Mesendoderm (in vitro differentiated cells): ENCODE results near the gene GPR89B. TPM values are rescaled to one million over a fixed set of nuclear protein-coding genes. Genes with fewer than 3 reads are reported as not detected.
"Not testable (repeated sequence)": the region's sequence is repeated elsewhere in the genome, so short reads cannot be mapped to it uniquely, and the experiment has no call there.

Source experiments
- DNase-seq: peaks from one replicate; pipeline ENCODE4 v3.0.0; 2013
- H2AK5ac ChIP-seq: 2 replicates; pipeline ENCODE4 v1.6.1; 2013; ENCODE audit warnings: low read length, inconsistent platforms
- H2BK120ac ChIP-seq: 2 replicates; pipeline ENCODE4 v1.6.1; 2013; ENCODE audit warnings: low read depth, mild to moderate bottlenecking, low read length, moderate library complexity, mixed read lengths
- H2BK15ac ChIP-seq: replicated peaks from 2 replicates; pipeline ENCODE4 v1.6.1; 2013; ENCODE audit warnings: low read depth, mild to moderate bottlenecking, moderate library complexity
- H2BK5ac ChIP-seq: 2 replicates; pipeline ENCODE4 v1.6.1; 2013; ENCODE audit warnings: low read length, inconsistent platforms
- H3K18ac ChIP-seq: 2 replicates; pipeline ENCODE4 v1.6.1; 2013; ENCODE audit warnings: mild to moderate bottlenecking, low read length, mixed read lengths
- H3K23ac ChIP-seq: one replicate; pipeline ENCODE4 v1.6.1; 2013; ENCODE audit warnings: low read length
- H3K27ac ChIP-seq: 2 replicates; pipeline ENCODE4 v1.5.1; 2013; ENCODE audit warnings: low read depth, mild to moderate bottlenecking, inconsistent platforms, low read length, moderate library complexity
- H3K27me3 ChIP-seq: 2 replicates; pipeline ENCODE4 v1.6.1; 2013; ENCODE audit warnings: low read length, control low read depth, mild to moderate bottlenecking, inconsistent platforms; ENCODE audit not compliant: insufficient read depth, poor library complexity
- H3K36me3 ChIP-seq: 2 replicates; pipeline ENCODE4 v1.6.1; 2013; ENCODE audit warnings: low read length, inconsistent platforms; ENCODE audit not compliant: control insufficient read depth, insufficient read depth
- H3K4ac ChIP-seq: one replicate; pipeline ENCODE4 v1.6.1; 2013; ENCODE audit warnings: low read depth, mild to moderate bottlenecking, low read length, moderate library complexity
- H3K4me1 ChIP-seq: 2 replicates; pipeline ENCODE4 v1.6.1; 2013; ENCODE audit warnings: low read depth, low read length, inconsistent platforms; ENCODE audit not compliant: control insufficient read depth
- H3K4me2 ChIP-seq: 2 replicates; pipeline ENCODE4 v1.6.1; 2013; ENCODE audit warnings: low read length
- H3K4me3 ChIP-seq: 2 replicates; pipeline ENCODE4 v1.5.1; 2013; ENCODE audit warnings: mild to moderate bottlenecking, low read length
- H3K56ac ChIP-seq: one replicate; pipeline ENCODE4 v1.6.1; 2013; ENCODE audit warnings: low read length
- H3K79me1 ChIP-seq: 2 replicates; pipeline ENCODE4 v1.6.1; 2013; ENCODE audit warnings: low read length, inconsistent platforms
- H3K79me2 ChIP-seq: 2 replicates; pipeline ENCODE4 v1.6.1; 2013; ENCODE audit warnings: mild to moderate bottlenecking, low read length; ENCODE audit not compliant: control insufficient read depth, insufficient read depth
- H3K9ac ChIP-seq: 2 replicates; pipeline ENCODE4 v1.6.1; 2013; ENCODE audit warnings: low read length, inconsistent platforms
- H4K5ac ChIP-seq: one replicate; pipeline ENCODE4 v1.6.1; 2013; ENCODE audit warnings: low read length
- H4K8ac ChIP-seq: one replicate; pipeline ENCODE4 v1.6.1; 2013; ENCODE audit warnings: low read depth, mild to moderate bottlenecking, control low read depth, low read length, moderate library complexity
- WGBS: extraction: QIAGEN DNeasy Blood & Tissue Kit; methylation state at CpG from one replicate; pipeline ENCODE4 v1.1.7; 2013; ENCODE audit warnings: low lambda C conversion rate, missing lambda C conversion rate; ENCODE audit not compliant: insufficient coverage; ENCODE audit errors: extremely low coverage; 5-methylcytosine and 5-hydroxymethylcytosine counted together
- small RNA-seq: library from polyadenylated mRNA; stranded (forward); fragments of <200 nt; extraction: miRNeasy Mini kit (QIAGEN cat#:217004); gene quantifications from one replicate; pipeline ENCODE3, GENCODE V24; 2013; ENCODE audit not compliant: insufficient read depth

Gene GPR89B

DNA sequence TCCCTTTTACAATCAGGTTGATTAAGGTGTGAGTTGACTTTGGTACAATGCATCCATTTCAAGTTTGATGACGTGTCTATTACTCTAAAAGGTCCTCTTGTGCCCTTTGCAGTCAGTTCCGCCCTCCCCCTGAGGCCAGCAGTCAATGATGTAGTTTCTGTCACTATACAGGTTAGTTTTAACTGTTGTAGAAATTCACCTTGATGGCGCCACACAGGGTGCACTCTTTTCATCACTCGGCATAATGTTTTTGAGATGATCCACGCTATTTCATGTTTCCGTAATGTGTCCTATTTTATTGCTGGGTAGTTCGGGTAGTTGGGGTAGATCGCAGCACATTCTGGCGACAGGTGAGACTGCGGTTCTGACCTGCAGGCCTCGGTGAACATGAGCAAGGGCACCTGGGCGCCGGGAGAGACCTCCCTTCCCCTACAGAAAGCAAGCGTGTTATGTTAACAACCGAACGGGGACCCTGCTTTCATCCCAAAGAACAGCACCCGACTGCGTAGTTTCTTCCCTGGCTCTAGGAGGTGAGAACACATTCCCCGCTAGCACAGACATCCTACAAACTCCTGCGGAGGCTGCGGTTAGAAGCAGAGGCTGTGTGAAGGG lies 109.7 kb downstream of the GPR89B start:
- not testable (repeated sequence) for H3K56ac ChIP-seq, H2AK5ac ChIP-seq, H3K79me2 ChIP-seq, H2BK15ac ChIP-seq, H3K79me1 ChIP-seq, H3K27me3 ChIP-seq, H3K9ac ChIP-seq, H3K23ac ChIP-seq, H3K4ac ChIP-seq, H3K18ac ChIP-seq, H3K4me1 ChIP-seq, H3K27ac ChIP-seq, H3K4me2 ChIP-seq, H3K36me3 ChIP-seq, H4K5ac ChIP-seq, H4K8ac ChIP-seq, H3K4me3 ChIP-seq, H2BK120ac ChIP-seq, DNase-seq, H2BK5ac ChIP-seq
- WGBS: no CpG with 5 or more reads among the region's 21 CpGs

DNA sequence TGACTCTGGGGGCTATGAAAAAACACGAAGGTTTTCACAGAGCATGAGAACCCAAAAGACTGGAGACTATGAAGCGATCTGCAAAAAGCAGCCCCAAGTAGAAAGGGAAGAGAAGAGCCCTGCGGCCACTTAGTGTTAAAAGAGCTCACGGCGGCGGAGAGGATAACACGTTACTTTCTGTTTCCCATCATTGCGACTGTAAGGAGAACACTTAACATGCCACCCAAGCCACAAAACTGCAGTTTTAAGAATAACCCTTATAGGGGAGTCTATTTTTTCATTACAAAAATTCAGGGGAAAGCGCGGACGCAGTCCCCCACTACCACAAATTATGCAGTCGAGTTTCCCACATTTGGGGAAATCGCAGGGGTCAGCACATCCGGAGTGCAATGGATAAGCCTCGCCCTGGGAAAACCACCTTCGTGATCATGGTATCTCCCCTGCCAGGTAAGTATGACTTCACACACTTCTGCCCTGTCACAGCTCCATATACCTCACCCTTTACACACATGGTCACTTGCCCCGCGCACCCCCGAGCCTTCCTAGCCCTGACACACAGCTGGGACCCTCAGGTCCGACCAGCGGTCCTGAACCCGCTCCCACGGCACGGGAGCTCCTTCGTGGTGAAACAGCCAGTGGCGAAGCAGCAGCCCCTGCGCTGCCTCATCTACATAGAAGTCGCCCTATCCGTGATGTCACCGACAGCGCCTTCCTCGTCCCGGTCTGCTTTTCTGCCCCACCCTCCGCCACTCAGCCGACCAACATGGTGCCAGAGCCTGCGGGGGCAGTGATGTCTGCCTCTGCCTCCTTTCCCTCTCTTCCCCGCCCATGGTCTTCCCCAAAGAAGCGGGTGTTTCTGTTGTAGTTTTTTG lies 110.5 kb downstream of the GPR89B start:
- H3K4me2 ChIP-seq, H4K8ac ChIP-seq, H4K5ac ChIP-seq, H3K18ac ChIP-seq, H3K23ac ChIP-seq, H3K79me2 ChIP-seq, H2BK120ac ChIP-seq, H2AK5ac ChIP-seq, H3K9ac ChIP-seq, H3K27ac ChIP-seq, H3K4me3 ChIP-seq, H2BK15ac ChIP-seq, H3K27me3 ChIP-seq, H2BK5ac ChIP-seq, H3K79me1 ChIP-seq, H3K36me3 ChIP-seq, H3K4ac ChIP-seq, H3K4me1 ChIP-seq: not testable (repeated sequence)
- no CpG with 5 or more reads among the region's 38 CpGs for WGBS
- H3K56ac ChIP-seq: peak overlapping the region; percentile 42
- peak; percentile 99 for DNase-seq

Small RNA genes lying within 50 kb of the gene (small RNA-seq; reads per million reads assigned to genes)
- gene RNU1-129P (not detected), gene RNVU1-7 (59.3 reads per million, percentile 95 among the genes with 10 or more reads in this experiment)
